Body of pancreas (tissue), 4 donors: Measurements from ENCODE around the gene TMEM270.

Source experiments
- CTCF ChIP-seq, 7 experiments: fragments of 450-650 bp in 4 of 7; fragments of 200-600 bp in 3 of 7; sonication (generic) in 3 of 7; IDR thresholded peaks; one replicate each; pipeline ENCODE4 v1.5.1; 2016 to 2019; ENCODE audit warnings: antibody characterized with exemption in 7 of 7
- POLR2A ChIP-seq, 3 donors: fragments of 450-650 bp; IDR thresholded peaks; one replicate each; pipeline ENCODE4 v1.6.1; 2016; ENCODE audit warnings: antibody characterized with exemption in 3 of 3, mild to moderate bottlenecking in 2 of 3

GRCh38 chr7:73907554-73908122, 46.7 kb downstream of the TMEM270 start:
- no peak for TF ChIP-seq POLR2A (IDR thresholded peaks at IDR 0.05)
- no peak for TF ChIP-seq CTCF (IDR thresholded peaks at IDR 0.05)
